ENCODE measurements around the gene ABCA1.
A peak's percentile ranks its signal among the peaks of the same experiment; 100 is the strongest.

ABCA1 gene

GRCh38 chr9:104836235-104836634 lies 91.7 kb downstream of the ABCA1 start:
- no peak overlapping the region for H3K4me3 ChIP-seq (replicated peaks; ENCODE audit: low read depth, low read length)
- DNase-seq (ENCODE audit: low read depth), result peak; percentile 25
- no peak for TF ChIP-seq CTCF (IDR thresholded peaks at IDR 0.05; ENCODE audit: low read length, missing control alignments)

GRCh38 chr9:104835161-104835560 lies 92.8 kb downstream of the ABCA1 start:
- no peak for DNase-seq (ENCODE audit: low read depth)
- no peak for TF ChIP-seq CTCF (IDR thresholded peaks at IDR 0.05; ENCODE audit: low read length, missing control alignments)
- no peak overlapping the region for H3K4me3 ChIP-seq (replicated peaks; ENCODE audit: low read depth, low read length)

GRCh38 chr9:104833696-104834095 lies 94.3 kb downstream of the ABCA1 start:
- H3K4me3 ChIP-seq (replicated peaks; ENCODE audit: low read depth, low read length), result no peak overlapping the region
- DNase-seq (ENCODE audit: low read depth), result no peak
- TF ChIP-seq CTCF (IDR thresholded peaks at IDR 0.05; ENCODE audit: low read length, missing control alignments), result no peak

GRCh38 chr9:104831681-104832080 lies 96.3 kb downstream of the ABCA1 start:
- peak; percentile 29 for DNase-seq (ENCODE audit: low read depth)
- TF ChIP-seq CTCF (IDR thresholded peaks at IDR 0.05; ENCODE audit: low read length, missing control alignments), result no peak
- no peak overlapping the region for H3K4me3 ChIP-seq (replicated peaks; ENCODE audit: low read depth, low read length)

GRCh38 chr9:104826911-104827310 lies 101.0 kb downstream of the ABCA1 start:
- no peak for TF ChIP-seq CTCF (IDR thresholded peaks at IDR 0.05; ENCODE audit: low read length, missing control alignments)
- H3K4me3 ChIP-seq (replicated peaks; ENCODE audit: low read depth, low read length), result no peak overlapping the region
- DNase-seq (ENCODE audit: low read depth), result no peak

- TF ChIP-seq CTCF (IDR thresholded peaks at IDR 0.05; ENCODE audit: low read length, missing control alignments), result no peak
- H3K4me3 ChIP-seq (replicated peaks; ENCODE audit: low read depth, low read length), result no peak overlapping the region
- DNase-seq (ENCODE audit: low read depth), result no peak
Observed at GRCh38 chr9:104826079-104826775, 101.7 kb downstream of the ABCA1 start.

- no peak for DNase-seq (ENCODE audit: low read depth)
- no peak overlapping the region for H3K4me3 ChIP-seq (replicated peaks; ENCODE audit: low read depth, low read length)
- no peak for TF ChIP-seq CTCF (IDR thresholded peaks at IDR 0.05; ENCODE audit: low read length, missing control alignments)
Observed at GRCh38 chr9:104820336-104820735, 107.6 kb downstream of the ABCA1 start.

Measured in fibroblast of pulmonary artery (primary cell).